ENCODE measurements around the gene HSPB6. TPM values are rescaled to one million over a fixed set of nuclear protein-coding genes. Genes with fewer than 3 reads are reported as not detected.

Gene HSPB6
- total RNA-seq, 1 experiment from 2014 or later = 0.87 TPM

- H3K4me1 ChIP-seq (ENCODE audit: control insufficient read depth, insufficient read depth, low read length) = peaks cover 12% of the 10 kb centered on the region
- H3K27me3 ChIP-seq (ENCODE audit: control insufficient read depth, insufficient read depth, low read length) = no peaks in the 10 kb centered on the region
- DNase-seq (ENCODE audit: low read depth, low spot score) (no peak), ATAC-seq (no peak)
- CTCF ChIA-PET = interaction anchor here (1.0 kb wide), 1 partner anchor 11 kb away, joined by 3 read pairs; no protein-coding TSS in a partner anchor
- no peaks in the 10 kb centered on the region for H3K9me3 ChIP-seq (ENCODE audit: control insufficient read depth, insufficient read depth, low read depth, low read length)
- TF ChIP-seq POLR2AphosphoS5 (IDR thresholded peaks at IDR 0.05; ENCODE audit: low read depth, low read length) = no peak
- TF ChIP-seq TCF7L2 (IDR thresholded peaks at IDR 0.05; ENCODE audit: low read depth, low read length) = no peak
- no peak for TF ChIP-seq CTCF (IDR thresholded peaks at IDR 0.05)
- no peak for TF ChIP-seq SIN3A (IDR thresholded peaks at IDR 0.05; ENCODE audit: borderline replicate concordance, insufficient read depth, low read depth, low read length)
- TF ChIP-seq REST (IDR thresholded peaks at IDR 0.05; ENCODE audit: insufficient read depth in 1 of 2, low read depth in 2 of 2, low read length in 1 of 2) = no peak
- peaks cover 5% of the 10 kb centered on the region; the same call in 1 of the 2 replicates for H3K36me3 ChIP-seq (ENCODE audit: control insufficient read depth, insufficient read depth, low read length)
- intact Hi-C loops (cut with micrococcal nuclease; ENCODE audit: unreplicated experiment) = no loop called here
- H3K27ac ChIP-seq (ENCODE audit: low read length) = no peak overlapping the region
- BruUV-seq (replicated peaks) = no TSS peak
- POLR2A ChIA-PET = interaction anchor here (0.6 kb wide), 1 partner anchor 68 kb away, joined by 3 read pairs; no protein-coding TSS in a partner anchor
- in situ Hi-C loops (cut with HindIII; ENCODE audit: low pct_unique_long_range_greater_than_20kb, low sequenced_read_pairs) = no loop called here
- H3K4me3 ChIP-seq (ENCODE audit: low read depth in 2 of 2, low read length in 2 of 2) = no peak overlapping the region
Measured at GRCh38 chr19:35736913-35737886, 19.6 kb downstream of the HSPB6 start.

GRCh38 chr19:35734889-35735288 lies 21.9 kb downstream of the HSPB6 start:
- H3K27ac ChIP-seq (ENCODE audit: low read length) = no peak overlapping the region
- no TSS peak for BruUV-seq (replicated peaks)
- in situ Hi-C loops (cut with HindIII; ENCODE audit: low pct_unique_long_range_greater_than_20kb, low sequenced_read_pairs) = no loop called here
- peaks cover 6% of the 10 kb centered on the region for H3K4me1 ChIP-seq (ENCODE audit: control insufficient read depth, insufficient read depth, low read length)
- CTCF ChIA-PET = no interaction called here
- no peak overlapping the region for H3K4me3 ChIP-seq (ENCODE audit: low read depth in 2 of 2, low read length in 2 of 2)
- POLR2A ChIA-PET = no interaction called here
- DNase-seq (ENCODE audit: low read depth, low spot score) (no peak), ATAC-seq (no peak)
- peaks cover 10% of the 10 kb centered on the region; the same call in 1 of the 2 replicates for H3K36me3 ChIP-seq (ENCODE audit: control insufficient read depth, insufficient read depth, low read length)
- intact Hi-C loops (cut with micrococcal nuclease; ENCODE audit: unreplicated experiment) = no loop called here
- H3K9me3 ChIP-seq (ENCODE audit: control insufficient read depth, insufficient read depth, low read depth, low read length) = no peaks in the 10 kb centered on the region
- TF ChIP-seq SIN3A (IDR thresholded peaks at IDR 0.05; ENCODE audit: borderline replicate concordance, insufficient read depth, low read depth, low read length) (no peak), TCF7L2 (IDR thresholded peaks at IDR 0.05; ENCODE audit: low read depth, low read length) (no peak), REST (IDR thresholded peaks at IDR 0.05; ENCODE audit: insufficient read depth in 1 of 2, low read depth in 2 of 2, low read length in 1 of 2) (no peak), CTCF (IDR thresholded peaks at IDR 0.05) (no peak), POLR2AphosphoS5 (IDR thresholded peaks at IDR 0.05; ENCODE audit: low read depth, low read length) (no peak)
- H3K27me3 ChIP-seq (ENCODE audit: control insufficient read depth, insufficient read depth, low read length) = no peaks in the 10 kb centered on the region
